ENCODE measurements around the gene SEC23A.

GRCh38 chr14:39034481-39035296 is 68.3 kb downstream of the SEC23A start:
- TF ChIP-seq CTCF (IDR thresholded peaks at IDR 0.05), result no peak
- TF ChIP-seq EZH2 (IDR thresholded peaks at IDR 0.05; ENCODE audit: borderline replicate concordance, insufficient read depth, low read depth, low read length, poor library complexity, severe bottlenecking), result no peak

Measured in B cell (primary cell).